Gastroesophageal sphincter (tissue), 4 donors: Measurements from ENCODE around the gene HERC4. TPM values are rescaled to one million over a fixed set of nuclear protein-coding genes. Genes with fewer than 3 reads are reported as not detected.

ENCODE experiments used
- ATAC-seq: fragments of 150-250 bp; one replicate; pipeline ENCODE4 v1.9.1; 2016; ENCODE audit warnings: mild to moderate bottlenecking, moderate library complexity
- H3K27ac ChIP-seq, 4 donors: fragments of 200-600 bp; sonication (generic) in 3 of 4; 1 replicate in 3 of 4; 2 replicates in 1 of 4; pipeline ENCODE4 v1.5.1; 2016 to 2019
- H3K27me3 ChIP-seq: fragments of 200-600 bp; sonication (generic); one replicate; pipeline ENCODE4 v1.5.1; 2019
- H3K36me3 ChIP-seq, 2 donors: fragments of 200-600 bp; sonication (generic); one replicate each; pipeline ENCODE4 v1.5.1; 2019; ENCODE audit warnings: control low read depth in 1 of 2
- H3K4me1 ChIP-seq, 3 donors: fragments of 200-600 bp; sonication (generic); 1 replicate in 2 of 3; 2 replicates in 1 of 3; pipeline ENCODE4 v1.5.1; 2016 to 2019; ENCODE audit warnings: control low read depth in 2 of 3
- H3K4me3 ChIP-seq, 2 donors: fragments of 200-600 bp; sonication (generic); one replicate each; pipeline ENCODE4 v1.5.1; 2019; ENCODE audit warnings: mild to moderate bottlenecking in 1 of 2, moderate library complexity in 1 of 2
- H3K9me3 ChIP-seq, 3 donors: fragments of 200-600 bp; sonication (generic); one replicate each; pipeline ENCODE4 v1.5.1; 2017 to 2019; ENCODE audit warnings: control low read depth in 2 of 3
- EP300 ChIP-seq: sonication (generic); formaldehyde crosslinking; IDR thresholded peaks from one replicate; pipeline ENCODE4 v1.6.1; 2017; ENCODE audit warnings: antibody characterized with exemption, mild to moderate bottlenecking
- POLR2A ChIP-seq, 2 donors: fragments of 450-650 bp; IDR thresholded peaks; one replicate each; pipeline ENCODE4 v1.6.1; 2017; ENCODE audit warnings: antibody characterized with exemption in 2 of 2, mild to moderate bottlenecking in 2 of 2, moderate library complexity in 1 of 2
- POLR2AphosphoS5 ChIP-seq: sonication (generic); formaldehyde crosslinking; IDR thresholded peaks from one replicate; pipeline ENCODE4 v1.6.1; 2017; ENCODE audit warnings: antibody characterized with exemption
- WGBS, 2 donors: methylation state at CpG; one replicate each; pipeline ENCODE4 v1.1.5; 2018; ENCODE audit warnings: low coverage in 1 of 2; 5-methylcytosine and 5-hydroxymethylcytosine counted together
- total RNA-seq, 4 donors: library from RNA; depleted of rRNA; stranded (reverse); fragments of >200 nt; gene quantifications; one replicate each; pipeline ENCODE4 v1.1.0, GENCODE V29; 2016
- TF ChIP-seq, protein P1 (sequence below), 4 experiments: fragments of 200-600 bp in 2 of 4; fragments of 450-650 bp in 2 of 4; sonication (generic) in 1 of 4; IDR thresholded peaks; one replicate each; pipeline ENCODE4 v1.5.1; 2017 to 2019; ENCODE audit warnings: antibody characterized with exemption in 4 of 4, mild to moderate bottlenecking in 2 of 4, moderate library complexity in 2 of 4

HERC4 gene
- total RNA-seq, 4 donors from 2014 or later, result 30.3 to 58.4 (median 43.0) TPM

DNA sequence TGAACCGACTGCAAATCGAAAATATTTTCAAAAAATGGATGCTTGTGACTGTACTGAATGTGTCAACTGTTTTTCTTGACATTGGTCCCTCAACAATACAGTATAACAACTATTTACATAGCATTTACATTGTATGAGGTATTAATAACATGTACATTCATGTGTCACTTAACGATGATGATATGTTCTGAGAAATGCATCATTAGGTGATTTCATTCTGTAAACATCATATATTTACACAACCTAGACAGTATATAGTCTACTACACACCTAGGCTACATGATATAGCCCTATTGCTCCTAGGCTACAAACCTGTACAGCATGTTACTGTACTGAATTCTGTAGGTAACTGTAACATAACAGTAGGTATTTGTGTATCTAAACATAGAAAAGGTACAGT is 150.9 kb downstream of the HERC4 start:
- Histone ChIP-seq H3K9me3 (no peaks in the 10 kb centered on the region), H3K36me3 (peaks cover 0 to 68% of the 10 kb centered on the region in 2 donors), H3K4me3 (no peak overlapping the region), H3K4me1 (no peaks in the 10 kb centered on the region), H3K27me3 (no peaks in the 10 kb centered on the region), H3K27ac (no peak overlapping the region)
- TF ChIP-seq, protein P1, sequence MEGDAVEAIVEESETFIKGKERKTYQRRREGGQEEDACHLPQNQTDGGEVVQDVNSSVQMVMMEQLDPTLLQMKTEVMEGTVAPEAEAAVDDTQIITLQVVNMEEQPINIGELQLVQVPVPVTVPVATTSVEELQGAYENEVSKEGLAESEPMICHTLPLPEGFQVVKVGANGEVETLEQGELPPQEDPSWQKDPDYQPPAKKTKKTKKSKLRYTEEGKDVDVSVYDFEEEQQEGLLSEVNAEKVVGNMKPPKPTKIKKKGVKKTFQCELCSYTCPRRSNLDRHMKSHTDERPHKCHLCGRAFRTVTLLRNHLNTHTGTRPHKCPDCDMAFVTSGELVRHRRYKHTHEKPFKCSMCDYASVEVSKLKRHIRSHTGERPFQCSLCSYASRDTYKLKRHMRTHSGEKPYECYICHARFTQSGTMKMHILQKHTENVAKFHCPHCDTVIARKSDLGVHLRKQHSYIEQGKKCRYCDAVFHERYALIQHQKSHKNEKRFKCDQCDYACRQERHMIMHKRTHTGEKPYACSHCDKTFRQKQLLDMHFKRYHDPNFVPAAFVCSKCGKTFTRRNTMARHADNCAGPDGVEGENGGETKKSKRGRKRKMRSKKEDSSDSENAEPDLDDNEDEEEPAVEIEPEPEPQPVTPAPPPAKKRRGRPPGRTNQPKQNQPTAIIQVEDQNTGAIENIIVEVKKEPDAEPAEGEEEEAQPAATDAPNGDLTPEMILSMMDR (IDR thresholded peaks at IDR 0.05), result no peak
- TF ChIP-seq EP300, result no peak
- no peak for TF ChIP-seq POLR2AphosphoS5
- TF ChIP-seq POLR2A (IDR thresholded peaks at IDR 0.05), result no peak
- 86 to 93% methylated on average over 3 of the region's 3 CpGs for whole genome bisulfite sequencing, 2 donors
- ATAC-seq, result no peak

DNA sequence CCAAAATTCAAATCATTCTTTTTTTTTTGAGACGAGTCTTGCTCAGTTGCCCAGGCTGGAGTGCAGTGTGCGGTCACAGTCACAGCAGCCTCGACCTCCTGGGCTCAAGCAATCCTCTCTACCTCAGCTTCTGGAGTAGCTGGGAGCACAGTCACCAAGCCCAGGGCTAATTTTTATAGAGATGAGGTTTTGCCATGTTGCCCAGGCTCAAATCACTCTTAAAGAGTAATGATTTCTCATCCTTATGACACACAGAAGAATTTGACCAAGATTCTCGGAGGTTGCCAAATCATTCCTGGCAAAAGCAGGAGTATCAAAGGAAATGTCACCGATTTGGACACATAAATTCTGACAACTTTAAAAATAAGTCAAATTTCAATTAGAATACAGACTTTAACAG is 151.5 kb downstream of the HERC4 start:
- no peak for ATAC-seq
- TF ChIP-seq, protein P1 (IDR thresholded peaks at IDR 0.05), result no peak
- no peak for TF ChIP-seq POLR2AphosphoS5
- no peak for TF ChIP-seq POLR2A (IDR thresholded peaks at IDR 0.05)
- TF ChIP-seq EP300, result no peak
- H3K27me3 ChIP-seq, result no peaks in the 10 kb centered on the region
- no peaks in the 10 kb centered on the region for H3K9me3 ChIP-seq
- 81 to 85% methylated on average over 4 to 5 of the region's 5 CpGs for WGBS, 2 donors
- H3K4me1 ChIP-seq, result no peaks in the 10 kb centered on the region
- H3K36me3 ChIP-seq, result peaks cover 0 to 68% of the 10 kb centered on the region in 2 donors
- no peak overlapping the region for H3K27ac ChIP-seq
- H3K4me3 ChIP-seq, result no peak overlapping the region

DNA sequence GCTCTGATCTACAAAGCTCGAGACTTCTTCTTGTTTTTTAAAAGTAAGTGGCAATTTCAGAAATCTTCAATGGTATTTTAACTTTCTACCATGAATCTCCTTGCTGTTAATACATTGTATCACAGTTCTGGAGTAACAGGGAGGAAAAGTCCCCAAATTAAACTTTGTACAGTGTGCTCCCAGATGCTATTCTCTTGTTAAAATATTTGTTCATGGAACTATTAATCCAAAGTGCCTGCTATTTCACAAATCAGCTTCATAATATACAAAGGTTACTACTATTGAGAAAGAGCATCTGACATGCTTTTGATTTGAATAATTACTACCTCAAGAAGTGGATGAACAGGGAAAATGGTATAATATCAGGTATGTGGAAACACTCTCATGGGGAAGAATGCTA is 154.0 kb downstream of the HERC4 start:
- Histone ChIP-seq H3K27ac (no peak overlapping the region), H3K9me3 (no peaks in the 10 kb centered on the region), H3K36me3 (peaks cover 0 to 71% of the 10 kb centered on the region in 2 donors), H3K27me3 (no peaks in the 10 kb centered on the region), H3K4me1 (no peaks in the 10 kb centered on the region), H3K4me3 (no peak overlapping the region)
- WGBS, 2 donors, result 100% methylated on average over 1 of the region's 1 CpG
- TF ChIP-seq POLR2AphosphoS5 (no peak), POLR2A (IDR thresholded peaks at IDR 0.05) (no peak), EP300 (no peak)
- TF ChIP-seq, protein P1 (IDR thresholded peaks at IDR 0.05), result no peak
- ATAC-seq, result no peak

DNA sequence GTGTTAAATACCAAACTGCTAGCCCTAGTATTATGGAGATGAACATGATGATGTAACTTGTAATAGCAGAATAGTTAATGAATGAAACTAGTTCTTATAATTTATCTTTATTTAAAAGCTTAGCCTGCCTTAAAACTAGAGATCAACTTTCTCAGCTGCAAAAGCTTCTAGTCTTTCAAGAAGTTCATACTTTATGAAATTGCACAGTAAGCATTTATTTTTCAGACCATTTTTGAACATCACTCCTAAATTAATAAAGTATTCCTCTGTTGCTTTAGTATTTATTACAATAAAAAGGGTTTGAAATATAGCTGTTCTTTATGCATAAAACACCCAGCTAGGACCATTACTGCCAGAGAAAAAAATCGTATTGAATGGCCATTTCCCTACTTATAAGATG is 157.4 kb downstream of the HERC4 start:
- Histone ChIP-seq H3K27ac (no peak overlapping the region), H3K4me3 (no peak overlapping the region), H3K4me1 (no peaks in the 10 kb centered on the region), H3K27me3 (no peaks in the 10 kb centered on the region), H3K36me3 (peaks cover 0 to 70% of the 10 kb centered on the region in 2 donors), H3K9me3 (no peaks in the 10 kb centered on the region)
- WGBS, 2 donors, result 52 to 67% methylated on average over 1 of the region's 1 CpG
- ATAC-seq, result no peak
- no peak for TF ChIP-seq POLR2A (IDR thresholded peaks at IDR 0.05)
- TF ChIP-seq EP300, result no peak
- TF ChIP-seq, protein P1 (IDR thresholded peaks at IDR 0.05), result no peak
- TF ChIP-seq POLR2AphosphoS5, result no peak

DNA sequence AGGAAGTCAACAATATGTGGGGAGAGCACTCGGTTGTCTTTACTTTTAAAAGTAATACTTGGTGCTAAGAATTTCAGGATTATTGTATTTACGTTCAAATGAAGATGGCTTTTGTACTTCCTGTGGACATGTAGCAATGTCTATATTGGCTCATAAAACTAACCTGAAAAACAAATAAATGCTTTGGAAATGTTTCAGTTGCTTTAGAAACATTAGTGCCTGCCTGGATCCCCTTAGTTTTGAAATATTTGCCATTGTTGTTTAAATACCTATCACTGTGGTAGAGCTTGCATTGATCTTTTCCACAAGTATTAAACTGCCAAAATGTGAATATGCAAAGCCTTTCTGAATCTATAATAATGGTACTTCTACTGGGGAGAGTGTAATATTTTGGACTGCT is 157.9 kb downstream of the HERC4 start:
- Histone ChIP-seq H3K4me1 (no peaks in the 10 kb centered on the region), H3K9me3 (no peaks in the 10 kb centered on the region), H3K36me3 (peaks cover 0 to 70% of the 10 kb centered on the region in 2 donors), H3K4me3 (no peak overlapping the region), H3K27ac (no peak overlapping the region), H3K27me3 (no peaks in the 10 kb centered on the region)
- WGBS, 2 donors, result 66 to 70% methylated on average over 2 of the region's 2 CpGs
- ATAC-seq, result no peak
- no peak for TF ChIP-seq POLR2AphosphoS5
- TF ChIP-seq EP300, result no peak
